ENCODE measurements around the gene GBGT1.

Gene GBGT1

DNA sequence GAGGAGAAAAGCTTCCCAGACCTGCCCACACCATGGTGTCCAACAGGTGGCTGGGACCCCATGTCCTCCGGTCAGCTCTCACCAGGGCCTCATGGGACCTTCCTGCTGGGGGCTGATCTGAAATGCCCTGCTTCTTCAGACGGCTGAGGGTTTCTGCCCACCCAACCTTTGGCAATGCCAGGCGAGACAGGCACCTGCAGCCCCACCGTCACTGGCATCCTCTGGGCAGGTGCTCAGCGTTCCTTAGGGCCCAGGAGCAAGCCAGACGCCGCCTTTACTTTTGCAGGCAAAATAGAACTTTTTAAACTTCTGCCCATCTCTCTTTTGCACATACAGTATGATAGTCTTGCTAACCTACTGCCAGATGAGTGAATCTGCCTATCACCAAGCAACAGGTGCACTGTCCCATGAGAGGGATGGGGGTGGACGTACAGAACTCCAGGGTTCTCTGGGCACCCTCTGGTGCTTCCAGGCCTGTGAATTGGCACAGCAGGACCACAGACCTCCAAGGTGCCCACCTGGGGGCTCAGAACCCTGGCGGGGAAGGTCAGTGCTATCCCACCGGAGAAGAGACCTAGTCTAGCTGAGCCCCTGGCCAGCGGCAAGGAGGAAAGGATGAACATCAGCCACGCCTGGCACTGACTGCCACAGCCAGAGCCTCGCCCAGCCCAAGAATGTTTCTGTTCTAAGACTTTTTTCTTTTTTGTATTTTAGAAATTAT lies 37.9 kb upstream of the GBGT1 start:
- no peak for DNase-seq (ENCODE audit: low read depth)
- TF ChIP-seq, protein P1, sequence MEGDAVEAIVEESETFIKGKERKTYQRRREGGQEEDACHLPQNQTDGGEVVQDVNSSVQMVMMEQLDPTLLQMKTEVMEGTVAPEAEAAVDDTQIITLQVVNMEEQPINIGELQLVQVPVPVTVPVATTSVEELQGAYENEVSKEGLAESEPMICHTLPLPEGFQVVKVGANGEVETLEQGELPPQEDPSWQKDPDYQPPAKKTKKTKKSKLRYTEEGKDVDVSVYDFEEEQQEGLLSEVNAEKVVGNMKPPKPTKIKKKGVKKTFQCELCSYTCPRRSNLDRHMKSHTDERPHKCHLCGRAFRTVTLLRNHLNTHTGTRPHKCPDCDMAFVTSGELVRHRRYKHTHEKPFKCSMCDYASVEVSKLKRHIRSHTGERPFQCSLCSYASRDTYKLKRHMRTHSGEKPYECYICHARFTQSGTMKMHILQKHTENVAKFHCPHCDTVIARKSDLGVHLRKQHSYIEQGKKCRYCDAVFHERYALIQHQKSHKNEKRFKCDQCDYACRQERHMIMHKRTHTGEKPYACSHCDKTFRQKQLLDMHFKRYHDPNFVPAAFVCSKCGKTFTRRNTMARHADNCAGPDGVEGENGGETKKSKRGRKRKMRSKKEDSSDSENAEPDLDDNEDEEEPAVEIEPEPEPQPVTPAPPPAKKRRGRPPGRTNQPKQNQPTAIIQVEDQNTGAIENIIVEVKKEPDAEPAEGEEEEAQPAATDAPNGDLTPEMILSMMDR (IDR thresholded peaks at IDR 0.05; ENCODE audit: insufficient read depth, low read depth, low read length, missing control alignments), result no peak
- H3K4me3 ChIP-seq (ENCODE audit: low read depth, low read length), result no peak overlapping the region

DNA sequence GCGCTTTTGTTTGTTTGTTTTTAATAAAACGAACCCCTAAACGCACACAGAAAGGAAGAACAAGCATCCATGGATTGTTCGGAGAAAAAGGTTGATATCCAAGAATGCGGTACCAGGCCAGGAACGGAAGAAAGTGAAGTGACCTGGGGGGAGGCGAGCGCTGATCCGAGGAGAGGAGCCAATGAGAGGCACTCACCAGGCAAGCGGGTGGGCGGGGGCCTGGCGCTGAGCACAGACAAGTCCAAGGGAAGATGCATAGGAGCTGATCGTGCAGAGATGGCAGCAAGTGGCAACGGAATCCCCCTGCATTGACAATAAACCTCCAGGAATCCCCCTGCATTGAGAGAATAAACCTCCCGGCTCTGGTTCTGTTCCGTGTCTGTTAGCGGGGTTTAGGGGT lies 36.9 kb upstream of the GBGT1 start:
- DNase-seq (ENCODE audit: low read depth), result no peak
- no peak overlapping the region for H3K4me3 ChIP-seq (ENCODE audit: low read depth, low read length)
- TF ChIP-seq, protein P1 (IDR thresholded peaks at IDR 0.05; ENCODE audit: insufficient read depth, low read depth, low read length, missing control alignments), result no peak

DNA sequence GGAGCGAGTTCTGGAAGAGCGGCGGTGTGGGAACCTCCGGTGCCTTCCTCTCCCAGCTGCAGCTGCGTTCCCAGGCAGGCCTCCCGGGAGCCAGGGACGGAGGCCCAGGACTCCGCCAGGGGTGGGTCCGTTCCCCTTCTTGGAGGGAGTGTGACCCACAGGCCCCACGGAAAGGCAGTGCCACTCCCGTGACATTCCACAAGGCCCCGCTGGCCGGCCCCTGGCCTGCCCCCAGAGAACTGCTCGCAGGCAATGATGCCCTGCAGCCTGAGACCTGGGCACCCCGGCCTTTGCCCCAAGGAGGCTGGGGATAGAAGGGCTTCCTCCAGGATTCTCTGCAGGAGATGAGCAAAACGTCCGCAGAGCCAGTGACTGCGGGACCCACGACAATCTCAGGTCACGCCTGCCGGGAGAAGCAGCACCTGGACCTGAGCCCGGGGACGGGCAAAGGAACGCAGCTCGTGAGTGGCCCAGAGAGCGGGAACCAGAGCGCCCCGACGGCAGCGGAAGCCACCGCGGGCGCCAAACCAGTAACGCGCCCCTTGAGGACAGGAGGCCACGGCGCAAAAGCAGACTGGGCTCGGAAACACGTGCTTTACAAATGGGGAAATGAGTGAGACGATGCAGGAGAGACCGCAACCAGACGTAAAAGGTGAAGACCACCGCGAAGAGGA lies 36.1 kb upstream of the GBGT1 start:
- no peak overlapping the region for H3K4me3 ChIP-seq (ENCODE audit: low read depth, low read length)
- TF ChIP-seq, protein P1 (IDR thresholded peaks at IDR 0.05; ENCODE audit: insufficient read depth, low read depth, low read length, missing control alignments), result no peak
- DNase-seq (ENCODE audit: low read depth), result peak; percentile 11

DNA sequence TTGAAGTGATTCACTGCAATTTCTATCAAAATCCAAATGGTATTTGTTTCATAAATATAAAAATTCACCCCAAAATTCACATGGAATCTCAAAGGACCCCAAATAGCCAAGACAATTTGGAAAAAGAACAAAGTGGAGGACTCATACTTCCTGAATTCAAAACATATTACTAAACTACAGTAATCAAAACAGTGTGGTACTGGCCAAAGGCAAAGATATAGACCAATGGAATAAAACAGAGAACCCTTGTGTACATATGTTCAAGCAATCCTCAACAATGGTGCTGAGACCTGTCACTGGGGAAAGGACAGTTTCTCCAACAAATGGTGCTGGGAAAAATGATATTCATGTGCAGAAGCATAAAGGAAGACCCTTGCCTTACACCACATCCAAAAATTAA lies 31.3 kb upstream of the GBGT1 start:
- H3K4me3 ChIP-seq (ENCODE audit: low read depth, low read length), result no peak overlapping the region
- TF ChIP-seq, protein P1 (IDR thresholded peaks at IDR 0.05; ENCODE audit: insufficient read depth, low read depth, low read length, missing control alignments), result no peak
- DNase-seq (ENCODE audit: low read depth), result no peak

DNA sequence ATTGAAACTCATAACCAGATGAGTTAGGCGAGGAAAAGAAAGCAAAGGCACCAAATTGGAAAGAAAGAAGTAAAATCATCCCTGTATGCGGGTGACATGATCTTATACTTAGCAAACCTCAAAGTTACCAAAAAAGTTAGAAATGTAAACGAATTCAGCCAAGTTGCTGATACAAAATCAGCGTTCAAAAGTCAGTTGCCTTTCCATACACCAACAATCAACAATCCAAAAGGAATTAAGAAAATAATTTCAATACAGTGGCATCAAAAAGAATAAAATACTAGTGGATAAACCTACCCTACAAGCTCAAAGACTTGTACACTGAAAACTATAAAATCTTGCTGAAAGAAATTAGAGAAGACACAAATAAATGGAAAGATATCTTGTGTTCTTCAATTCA lies 30.9 kb upstream of the GBGT1 start:
- DNase-seq (ENCODE audit: low read depth), result no peak
- TF ChIP-seq, protein P1 (IDR thresholded peaks at IDR 0.05; ENCODE audit: insufficient read depth, low read depth, low read length, missing control alignments), result no peak
- H3K4me3 ChIP-seq (ENCODE audit: low read depth, low read length), result no peak overlapping the region

DNA sequence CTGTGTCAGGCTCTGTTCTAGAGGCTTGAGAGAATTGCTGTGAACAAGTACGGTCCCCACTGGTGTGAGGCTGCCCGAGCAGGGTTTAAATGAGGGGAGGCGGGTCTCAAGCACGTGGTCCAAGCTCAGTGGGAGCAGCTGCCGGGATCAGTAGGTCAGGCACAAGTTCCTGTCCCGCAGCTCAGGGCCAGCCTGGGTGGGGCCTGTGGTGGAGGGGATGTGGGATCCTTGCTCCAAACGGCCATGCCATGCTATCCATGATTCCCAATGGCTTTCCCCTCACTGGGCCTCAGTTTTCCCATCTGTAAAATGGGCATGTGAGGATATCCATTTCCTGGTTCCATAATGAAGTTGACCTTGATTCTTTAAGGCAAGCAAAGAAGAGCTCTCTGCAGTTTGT lies 28.3 kb upstream of the GBGT1 start:
- H3K4me3 ChIP-seq (ENCODE audit: low read depth, low read length), result no peak overlapping the region
- TF ChIP-seq, protein P1 (IDR thresholded peaks at IDR 0.05; ENCODE audit: insufficient read depth, low read depth, low read length, missing control alignments), result no peak
- DNase-seq (ENCODE audit: low read depth), result no peak

Measured in GM12865 (cell line).